Body of pancreas (tissue), 4 donors: ENCODE data around the gene KIF15.

ENCODE experiments used
- POLR2A ChIP-seq, 3 donors: fragments of 450-650 bp; IDR thresholded peaks; one replicate each; pipeline ENCODE4 v1.6.1; 2016; ENCODE audit warnings: antibody characterized with exemption in 3 of 3, mild to moderate bottlenecking in 2 of 3
- TF ChIP-seq, protein P1 (sequence below), 7 experiments: fragments of 450-650 bp in 4 of 7; fragments of 200-600 bp in 3 of 7; sonication (generic) in 3 of 7; IDR thresholded peaks; one replicate each; pipeline ENCODE4 v1.5.1; 2016 to 2019; ENCODE audit warnings: antibody characterized with exemption in 7 of 7

DNA sequence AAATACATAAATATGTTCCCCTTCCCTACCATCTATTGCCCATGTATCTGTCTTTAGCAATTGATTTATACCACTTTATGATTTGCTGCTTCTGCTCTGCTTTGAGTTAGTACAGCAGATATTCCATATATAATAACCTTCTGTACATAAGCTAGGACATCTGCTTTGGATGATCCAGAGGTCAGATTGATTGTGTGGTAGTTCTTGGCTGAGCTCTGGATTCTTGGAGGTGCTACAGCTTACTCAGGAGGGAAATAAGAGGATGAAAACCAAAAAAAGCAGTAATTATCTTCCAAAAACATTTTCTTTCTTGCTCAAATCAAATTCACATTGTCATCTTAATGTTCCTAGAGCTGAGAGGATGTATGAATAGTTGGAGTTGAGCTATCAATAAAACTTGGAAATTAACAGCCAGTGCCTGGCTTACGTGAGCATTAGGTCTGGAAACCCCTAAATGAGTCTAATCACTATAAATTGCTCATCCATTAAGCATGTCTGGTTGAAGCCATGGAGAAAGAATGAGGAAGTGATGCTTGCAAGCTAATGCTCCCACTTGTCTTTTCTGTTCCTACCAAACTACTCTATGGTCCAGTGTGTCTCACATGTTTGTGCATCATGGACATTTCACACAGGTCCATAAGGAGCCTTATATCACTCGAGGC lies 63.8 kb downstream of the KIF15 start:
- TF ChIP-seq, protein P1, sequence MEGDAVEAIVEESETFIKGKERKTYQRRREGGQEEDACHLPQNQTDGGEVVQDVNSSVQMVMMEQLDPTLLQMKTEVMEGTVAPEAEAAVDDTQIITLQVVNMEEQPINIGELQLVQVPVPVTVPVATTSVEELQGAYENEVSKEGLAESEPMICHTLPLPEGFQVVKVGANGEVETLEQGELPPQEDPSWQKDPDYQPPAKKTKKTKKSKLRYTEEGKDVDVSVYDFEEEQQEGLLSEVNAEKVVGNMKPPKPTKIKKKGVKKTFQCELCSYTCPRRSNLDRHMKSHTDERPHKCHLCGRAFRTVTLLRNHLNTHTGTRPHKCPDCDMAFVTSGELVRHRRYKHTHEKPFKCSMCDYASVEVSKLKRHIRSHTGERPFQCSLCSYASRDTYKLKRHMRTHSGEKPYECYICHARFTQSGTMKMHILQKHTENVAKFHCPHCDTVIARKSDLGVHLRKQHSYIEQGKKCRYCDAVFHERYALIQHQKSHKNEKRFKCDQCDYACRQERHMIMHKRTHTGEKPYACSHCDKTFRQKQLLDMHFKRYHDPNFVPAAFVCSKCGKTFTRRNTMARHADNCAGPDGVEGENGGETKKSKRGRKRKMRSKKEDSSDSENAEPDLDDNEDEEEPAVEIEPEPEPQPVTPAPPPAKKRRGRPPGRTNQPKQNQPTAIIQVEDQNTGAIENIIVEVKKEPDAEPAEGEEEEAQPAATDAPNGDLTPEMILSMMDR (IDR thresholded peaks at IDR 0.05), result no peak
- peak in 1 of 3 donors; percentile 13 for TF ChIP-seq POLR2A (IDR thresholded peaks at IDR 0.05)
